Peyer's patch (tissue), 4 donors: ENCODE measurements around the gene OPRL1.

ENCODE experiments used
- POLR2A ChIP-seq, 2 donors: fragments of 450-650 bp; IDR thresholded peaks; one replicate each; pipeline ENCODE4 v1.5.1; 2017; ENCODE audit warnings: antibody characterized with exemption in 2 of 2, mild to moderate bottlenecking in 2 of 2, moderate library complexity in 2 of 2
- TF ChIP-seq, protein P1 (sequence below), 6 experiments: fragments of 450-650 bp in 4 of 6; fragments of 200-600 bp in 2 of 6; sonication (generic) in 1 of 6; IDR thresholded peaks; one replicate each; pipeline ENCODE4 v1.5.1; 2017 to 2019; ENCODE audit warnings: antibody characterized with exemption in 6 of 6, mild to moderate bottlenecking in 3 of 6, moderate library complexity in 1 of 6

DNA sequence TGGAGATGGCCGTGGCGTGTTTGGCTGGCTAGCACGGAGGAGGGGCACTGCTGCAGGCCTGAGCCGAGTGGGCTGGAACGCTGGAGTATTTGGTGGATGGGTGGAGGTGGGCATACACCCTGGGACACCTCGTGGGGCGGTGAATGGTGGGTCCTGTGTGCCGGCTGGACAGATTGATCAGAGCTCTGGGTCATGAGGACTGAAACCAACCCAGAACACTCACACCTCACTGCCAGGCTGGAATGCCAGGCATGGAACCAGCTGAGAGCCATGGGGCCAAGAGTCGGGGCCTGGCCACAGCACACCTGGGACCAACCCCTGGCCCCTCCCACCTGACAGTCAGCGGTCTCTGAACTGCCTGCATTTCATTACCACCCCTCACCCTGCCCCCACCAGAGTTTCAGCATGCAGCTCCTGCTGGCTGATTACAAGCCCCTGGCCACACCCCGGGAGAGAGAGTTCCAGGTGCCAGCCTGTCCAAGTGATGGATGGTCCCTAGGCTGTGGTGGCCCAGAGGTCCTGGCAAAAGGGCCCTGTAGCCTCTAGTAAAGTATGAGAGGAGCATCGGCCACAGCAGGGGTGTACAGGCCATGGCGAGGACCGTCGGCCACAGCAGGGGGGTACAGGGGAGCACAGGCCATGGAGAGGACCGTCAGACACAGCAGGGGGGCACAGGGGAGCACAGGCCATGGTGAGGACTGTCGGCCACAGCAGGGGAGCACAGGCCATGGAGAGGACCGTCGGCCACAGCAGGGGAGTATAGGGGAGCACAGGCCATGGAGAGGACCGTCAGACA lies 24.2 kb downstream of the OPRL1 start:
- TF ChIP-seq, protein P1, sequence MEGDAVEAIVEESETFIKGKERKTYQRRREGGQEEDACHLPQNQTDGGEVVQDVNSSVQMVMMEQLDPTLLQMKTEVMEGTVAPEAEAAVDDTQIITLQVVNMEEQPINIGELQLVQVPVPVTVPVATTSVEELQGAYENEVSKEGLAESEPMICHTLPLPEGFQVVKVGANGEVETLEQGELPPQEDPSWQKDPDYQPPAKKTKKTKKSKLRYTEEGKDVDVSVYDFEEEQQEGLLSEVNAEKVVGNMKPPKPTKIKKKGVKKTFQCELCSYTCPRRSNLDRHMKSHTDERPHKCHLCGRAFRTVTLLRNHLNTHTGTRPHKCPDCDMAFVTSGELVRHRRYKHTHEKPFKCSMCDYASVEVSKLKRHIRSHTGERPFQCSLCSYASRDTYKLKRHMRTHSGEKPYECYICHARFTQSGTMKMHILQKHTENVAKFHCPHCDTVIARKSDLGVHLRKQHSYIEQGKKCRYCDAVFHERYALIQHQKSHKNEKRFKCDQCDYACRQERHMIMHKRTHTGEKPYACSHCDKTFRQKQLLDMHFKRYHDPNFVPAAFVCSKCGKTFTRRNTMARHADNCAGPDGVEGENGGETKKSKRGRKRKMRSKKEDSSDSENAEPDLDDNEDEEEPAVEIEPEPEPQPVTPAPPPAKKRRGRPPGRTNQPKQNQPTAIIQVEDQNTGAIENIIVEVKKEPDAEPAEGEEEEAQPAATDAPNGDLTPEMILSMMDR (IDR thresholded peaks at IDR 0.05), result no peak
- TF ChIP-seq POLR2A (IDR thresholded peaks at IDR 0.05), result no peak
